Breast epithelium (tissue), 4 donors: ENCODE measurements around the gene ABCC1. TPM values are rescaled to one million over a fixed set of nuclear protein-coding genes. Genes with fewer than 3 reads are reported as not detected.

Source experiments
- DNase-seq, 2 donors: peaks; one replicate each; pipeline ENCODE4 v3.0.0-alpha.2; 2019; ENCODE audit warnings: low spot score in 2 of 2
- H3K27ac ChIP-seq, 2 donors: fragments of 200-600 bp; sonication (generic) in 1 of 2; one replicate each; pipeline ENCODE4 v1.5.1; 2016 to 2019; ENCODE audit warnings: mild to moderate bottlenecking in 1 of 2
- H3K27me3 ChIP-seq, 2 donors: fragments of 200-600 bp; sonication (generic) in 1 of 2; one replicate each; pipeline versions ENCODE4 v1.5.1 to v1.6.0; 2017 to 2019; ENCODE audit warnings: control low read depth in 1 of 2, mild to moderate bottlenecking in 1 of 2
- H3K36me3 ChIP-seq: fragments of 200-600 bp; one replicate; pipeline ENCODE4 v1.5.1; 2019
- H3K4me1 ChIP-seq, 2 donors: fragments of 200-600 bp; sonication (generic); one replicate each; pipeline ENCODE4 v1.5.1; 2016 to 2019; ENCODE audit warnings: control low read depth in 1 of 2
- H3K4me3 ChIP-seq, 3 donors: fragments of 200-600 bp; sonication (generic); 1 replicate in 2 of 3; 2 replicates in 1 of 3; pipeline ENCODE4 v1.5.1; 2016 to 2019; ENCODE audit warnings: mild to moderate bottlenecking in 3 of 3, moderate library complexity in 2 of 3
- H3K9me3 ChIP-seq, 2 donors: fragments of 200-600 bp; sonication (generic) in 1 of 2; one replicate each; pipeline ENCODE4 v1.5.1; 2016 to 2019; ENCODE audit warnings: control low read depth in 1 of 2
- CTCF ChIP-seq, 3 donors: fragments of 450-650 bp; IDR thresholded peaks; one replicate each; pipeline ENCODE4 v1.5.1; 2016 to 2017; ENCODE audit warnings: antibody characterized with exemption in 3 of 3, mild to moderate bottlenecking in 3 of 3, moderate library complexity in 3 of 3
- POLR2A ChIP-seq: fragments of 450-650 bp; IDR thresholded peaks from one replicate; pipeline ENCODE4 v1.6.1; 2016; ENCODE audit warnings: antibody characterized with exemption, mild to moderate bottlenecking, moderate library complexity
- POLR2AphosphoS5 ChIP-seq, 3 donors: sonication (generic); formaldehyde crosslinking; IDR thresholded peaks; one replicate each; pipeline ENCODE4 v1.6.1; 2017; ENCODE audit warnings: antibody characterized with exemption in 3 of 3
- intact Hi-C: fragments of 100-400 bp; cut with DNase I; formaldehyde crosslinking; loops from one replicate; pipeline ENCODE4 v1.15.1; 2023; ENCODE audit warnings: low total_unique reads
- total RNA-seq, 3 donors: library from RNA; depleted of rRNA; stranded (reverse); fragments of >200 nt; gene quantifications; one replicate each; pipeline ENCODE4 v1.1.0, GENCODE V29; 2016

Gene ABCC1
- total RNA-seq, 3 donors from 2014 or later = 14.6 to 26.9 (median 21.3) TPM

GRCh38 chr16:16038950-16039349 lies 89.5 kb downstream of the ABCC1 start:
- DNase-seq = no peak

GRCh38 chr16:16041196-16041892 lies 91.9 kb downstream of the ABCC1 start:
- Histone ChIP-seq H3K27me3 (no peaks in the 10 kb centered on the region), H3K36me3 (no peaks in the 10 kb centered on the region), H3K4me1 (no peaks in the 10 kb centered on the region), H3K9me3 (no peaks in the 10 kb centered on the region), H3K4me3 (no peak overlapping the region), H3K27ac (no peak overlapping the region)
- DNase-seq = no peak
- intact Hi-C loops = no loop called here
- TF ChIP-seq POLR2A (no peak), CTCF (IDR thresholded peaks at IDR 0.05) (no peak), POLR2AphosphoS5 (IDR thresholded peaks at IDR 0.05) (no peak)

More at GRCh38 chr16:16038950-16039349, 89.5 kb downstream of the ABCC1 start:
- intact Hi-C loops = no loop called here
- Histone ChIP-seq H3K4me1 (no peaks in the 10 kb centered on the region), H3K27me3 (no peaks in the 10 kb centered on the region), H3K36me3 (no peaks in the 10 kb centered on the region), H3K9me3 (no peaks in the 10 kb centered on the region), H3K27ac (no peak overlapping the region), H3K4me3 (no peak overlapping the region)
- TF ChIP-seq CTCF (IDR thresholded peaks at IDR 0.05) (no peak), POLR2AphosphoS5 (IDR thresholded peaks at IDR 0.05) (no peak)

- Histone ChIP-seq H3K27ac (no peak overlapping the region), H3K4me3 (no peak overlapping the region), H3K27me3 (no peaks in the 10 kb centered on the region), H3K36me3 (no peaks in the 10 kb centered on the region), H3K9me3 (no peaks in the 10 kb centered on the region), H3K4me1 (no peaks in the 10 kb centered on the region)
- intact Hi-C loops = no loop called here
- TF ChIP-seq POLR2AphosphoS5 (IDR thresholded peaks at IDR 0.05) (no peak), POLR2A (no peak), CTCF (IDR thresholded peaks at IDR 0.05) (no peak)
- DNase-seq = no peak
Observed at GRCh38 chr16:16042076-16042475, 92.7 kb downstream of the ABCC1 start.

- Histone ChIP-seq H3K27ac (no peak overlapping the region), H3K9me3 (no peaks in the 10 kb centered on the region), H3K4me1 (no peaks in the 10 kb centered on the region), H3K27me3 (no peaks in the 10 kb centered on the region), H3K36me3 (no peaks in the 10 kb centered on the region), H3K4me3 (no peak overlapping the region)
- TF ChIP-seq POLR2AphosphoS5 (IDR thresholded peaks at IDR 0.05) (no peak), POLR2A (no peak), CTCF (IDR thresholded peaks at IDR 0.05) (no peak)
- intact Hi-C loops = no loop called here
- DNase-seq = no peak
Observed at GRCh38 chr16:16045296-16045695, 95.9 kb downstream of the ABCC1 start.

GRCh38 chr16:16045879-16046278 lies 96.5 kb downstream of the ABCC1 start:
- Histone ChIP-seq H3K4me1 (no peaks in the 10 kb centered on the region), H3K4me3 (no peak overlapping the region), H3K27ac (no peak overlapping the region), H3K9me3 (no peaks in the 10 kb centered on the region), H3K36me3 (no peaks in the 10 kb centered on the region), H3K27me3 (no peaks in the 10 kb centered on the region)
- TF ChIP-seq POLR2A (no peak), POLR2AphosphoS5 (IDR thresholded peaks at IDR 0.05) (no peak), CTCF (IDR thresholded peaks at IDR 0.05) (no peak)
- intact Hi-C loops = no loop called here
- no peak for DNase-seq
